SU-DHL-6 (cell line): ENCODE data around the gene SH3PXD2A.

Experiments used
- EZH2phosphoT487 ChIP-seq: fragments of 200-600 bp; sonication (generic), shearing (Covaris generic); conservative IDR thresholded peaks from 2 replicates; pipeline ENCODE4 v1.6.1; 2018; ENCODE audit warnings: mild to moderate bottlenecking, antibody characterized with exemption, low read length, moderate library complexity, mixed read lengths
- TF ChIP-seq, protein P1 (sequence below): fragments of 200-600 bp; sonication (generic); IDR thresholded peaks from one replicate; pipeline ENCODE4 v1.5.1; 2017; ENCODE audit warnings: antibody characterized with exemption, mild to moderate bottlenecking, low read length, moderate library complexity; ENCODE audit not compliant: insufficient read depth, poor library complexity, severe bottlenecking

DNA sequence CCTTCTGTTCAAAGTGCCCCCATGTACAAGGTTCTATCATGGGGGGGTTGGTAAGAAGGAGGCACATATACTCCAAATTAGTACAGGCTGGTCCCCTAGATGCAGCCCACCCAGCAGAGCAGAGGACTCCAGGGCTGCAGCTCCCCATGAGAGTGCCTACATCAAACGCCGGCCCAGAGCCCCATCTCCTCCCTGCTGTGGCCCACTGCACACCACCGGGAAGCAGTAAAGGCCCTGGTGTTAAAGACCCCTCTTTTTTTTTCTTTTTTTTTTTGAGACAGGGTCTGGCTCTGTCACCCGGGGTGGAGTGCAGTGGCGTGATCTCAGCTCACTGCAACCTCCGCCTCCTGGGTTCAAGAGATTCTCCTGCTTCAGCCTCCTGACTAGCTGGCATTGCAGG, 47.4 kb downstream of the SH3PXD2A start:
- TF ChIP-seq, protein P1, sequence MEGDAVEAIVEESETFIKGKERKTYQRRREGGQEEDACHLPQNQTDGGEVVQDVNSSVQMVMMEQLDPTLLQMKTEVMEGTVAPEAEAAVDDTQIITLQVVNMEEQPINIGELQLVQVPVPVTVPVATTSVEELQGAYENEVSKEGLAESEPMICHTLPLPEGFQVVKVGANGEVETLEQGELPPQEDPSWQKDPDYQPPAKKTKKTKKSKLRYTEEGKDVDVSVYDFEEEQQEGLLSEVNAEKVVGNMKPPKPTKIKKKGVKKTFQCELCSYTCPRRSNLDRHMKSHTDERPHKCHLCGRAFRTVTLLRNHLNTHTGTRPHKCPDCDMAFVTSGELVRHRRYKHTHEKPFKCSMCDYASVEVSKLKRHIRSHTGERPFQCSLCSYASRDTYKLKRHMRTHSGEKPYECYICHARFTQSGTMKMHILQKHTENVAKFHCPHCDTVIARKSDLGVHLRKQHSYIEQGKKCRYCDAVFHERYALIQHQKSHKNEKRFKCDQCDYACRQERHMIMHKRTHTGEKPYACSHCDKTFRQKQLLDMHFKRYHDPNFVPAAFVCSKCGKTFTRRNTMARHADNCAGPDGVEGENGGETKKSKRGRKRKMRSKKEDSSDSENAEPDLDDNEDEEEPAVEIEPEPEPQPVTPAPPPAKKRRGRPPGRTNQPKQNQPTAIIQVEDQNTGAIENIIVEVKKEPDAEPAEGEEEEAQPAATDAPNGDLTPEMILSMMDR: no peak
- TF ChIP-seq EZH2phosphoT487: no peak
